ENCODE results near the gene USF1.

DNA sequence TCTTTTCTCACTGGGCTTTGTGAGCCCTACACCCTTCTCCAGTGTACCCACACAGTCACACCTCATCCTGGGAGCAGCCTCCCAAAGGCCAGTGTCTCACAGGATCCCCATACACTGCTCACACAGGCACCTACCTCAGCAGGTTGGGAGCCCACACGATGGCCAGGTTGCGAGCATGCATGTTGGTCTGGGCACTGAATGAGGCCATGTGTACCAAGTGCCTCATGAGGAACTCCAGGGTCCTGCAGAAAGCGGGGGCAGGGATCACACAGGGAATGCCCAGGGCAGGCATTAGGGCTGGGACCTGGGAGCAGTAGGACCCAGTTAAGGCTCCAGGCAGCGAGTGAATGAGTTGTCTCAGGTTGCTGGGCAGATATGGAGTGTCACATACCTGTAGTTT, 8.5 kb upstream of the USF1 start:
- TF ChIP-seq CREB1 (CRISPR knock-in tag; IDR thresholded peaks at IDR 0.05; ENCODE audit: low read depth): no peak
- TF ChIP-seq, protein P1, sequence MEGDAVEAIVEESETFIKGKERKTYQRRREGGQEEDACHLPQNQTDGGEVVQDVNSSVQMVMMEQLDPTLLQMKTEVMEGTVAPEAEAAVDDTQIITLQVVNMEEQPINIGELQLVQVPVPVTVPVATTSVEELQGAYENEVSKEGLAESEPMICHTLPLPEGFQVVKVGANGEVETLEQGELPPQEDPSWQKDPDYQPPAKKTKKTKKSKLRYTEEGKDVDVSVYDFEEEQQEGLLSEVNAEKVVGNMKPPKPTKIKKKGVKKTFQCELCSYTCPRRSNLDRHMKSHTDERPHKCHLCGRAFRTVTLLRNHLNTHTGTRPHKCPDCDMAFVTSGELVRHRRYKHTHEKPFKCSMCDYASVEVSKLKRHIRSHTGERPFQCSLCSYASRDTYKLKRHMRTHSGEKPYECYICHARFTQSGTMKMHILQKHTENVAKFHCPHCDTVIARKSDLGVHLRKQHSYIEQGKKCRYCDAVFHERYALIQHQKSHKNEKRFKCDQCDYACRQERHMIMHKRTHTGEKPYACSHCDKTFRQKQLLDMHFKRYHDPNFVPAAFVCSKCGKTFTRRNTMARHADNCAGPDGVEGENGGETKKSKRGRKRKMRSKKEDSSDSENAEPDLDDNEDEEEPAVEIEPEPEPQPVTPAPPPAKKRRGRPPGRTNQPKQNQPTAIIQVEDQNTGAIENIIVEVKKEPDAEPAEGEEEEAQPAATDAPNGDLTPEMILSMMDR (conservative IDR thresholded peaks at IDR 0.05; ENCODE audit: low read depth in 2 of 2): no peak
- TF ChIP-seq, protein P2, sequence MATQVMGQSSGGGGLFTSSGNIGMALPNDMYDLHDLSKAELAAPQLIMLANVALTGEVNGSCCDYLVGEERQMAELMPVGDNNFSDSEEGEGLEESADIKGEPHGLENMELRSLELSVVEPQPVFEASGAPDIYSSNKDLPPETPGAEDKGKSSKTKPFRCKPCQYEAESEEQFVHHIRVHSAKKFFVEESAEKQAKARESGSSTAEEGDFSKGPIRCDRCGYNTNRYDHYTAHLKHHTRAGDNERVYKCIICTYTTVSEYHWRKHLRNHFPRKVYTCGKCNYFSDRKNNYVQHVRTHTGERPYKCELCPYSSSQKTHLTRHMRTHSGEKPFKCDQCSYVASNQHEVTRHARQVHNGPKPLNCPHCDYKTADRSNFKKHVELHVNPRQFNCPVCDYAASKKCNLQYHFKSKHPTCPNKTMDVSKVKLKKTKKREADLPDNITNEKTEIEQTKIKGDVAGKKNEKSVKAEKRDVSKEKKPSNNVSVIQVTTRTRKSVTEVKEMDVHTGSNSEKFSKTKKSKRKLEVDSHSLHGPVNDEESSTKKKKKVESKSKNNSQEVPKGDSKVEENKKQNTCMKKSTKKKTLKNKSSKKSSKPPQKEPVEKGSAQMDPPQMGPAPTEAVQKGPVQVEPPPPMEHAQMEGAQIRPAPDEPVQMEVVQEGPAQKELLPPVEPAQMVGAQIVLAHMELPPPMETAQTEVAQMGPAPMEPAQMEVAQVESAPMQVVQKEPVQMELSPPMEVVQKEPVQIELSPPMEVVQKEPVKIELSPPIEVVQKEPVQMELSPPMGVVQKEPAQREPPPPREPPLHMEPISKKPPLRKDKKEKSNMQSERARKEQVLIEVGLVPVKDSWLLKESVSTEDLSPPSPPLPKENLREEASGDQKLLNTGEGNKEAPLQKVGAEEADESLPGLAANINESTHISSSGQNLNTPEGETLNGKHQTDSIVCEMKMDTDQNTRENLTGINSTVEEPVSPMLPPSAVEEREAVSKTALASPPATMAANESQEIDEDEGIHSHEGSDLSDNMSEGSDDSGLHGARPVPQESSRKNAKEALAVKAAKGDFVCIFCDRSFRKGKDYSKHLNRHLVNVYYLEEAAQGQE (IDR thresholded peaks at IDR 0.05; ENCODE audit: unreplicated experiment): no peak
- TF ChIP-seq EZH2 (IDR thresholded peaks at IDR 0.05; ENCODE audit: low read depth, unreplicated experiment): no peak

Measured in GM23338 (cell line).